Neuronal stem cell (in vitro differentiated cells): ENCODE data around the gene TEX12.
"Not testable (repeated sequence)": the region's sequence is repeated elsewhere in the genome, so short reads cannot be mapped to it uniquely, and the experiment has no call there.

ENCODE experiments used
- DNase-seq: peaks from one replicate; pipeline ENCODE4 v3.0.0-alpha.2; 2013; ENCODE audit warnings: low spot score
- H2AFZ ChIP-seq: one replicate; pipeline ENCODE4 v1.6.1; 2013; ENCODE audit warnings: mild to moderate bottlenecking, low read length, inconsistent platforms
- H2AK5ac ChIP-seq: 2 replicates; pipeline ENCODE4 v1.6.1; 2013; ENCODE audit warnings: low read depth, mild to moderate bottlenecking, inconsistent platforms, low read length, moderate library complexity, mixed read lengths
- H2BK120ac ChIP-seq: 2 replicates; pipeline ENCODE4 v1.6.1; 2013; ENCODE audit warnings: low read depth, mild to moderate bottlenecking, inconsistent platforms, low read length, moderate library complexity, mixed read lengths
- H2BK12ac ChIP-seq: one replicate; pipeline ENCODE4 v1.6.1; 2013; ENCODE audit warnings: low read length, inconsistent platforms
- H2BK15ac ChIP-seq: 2 replicates; pipeline ENCODE4 v1.6.1; 2013; ENCODE audit warnings: mild to moderate bottlenecking, low read length, inconsistent platforms, mixed read lengths
- H2BK5ac ChIP-seq: one replicate; pipeline ENCODE4 v1.6.1; 2013; ENCODE audit warnings: inconsistent platforms, mild to moderate bottlenecking, low read length, moderate library complexity
- H3K14ac ChIP-seq: one replicate; pipeline ENCODE4 v1.6.1; 2013; ENCODE audit warnings: low read length, inconsistent platforms
- H3K18ac ChIP-seq: 2 replicates; pipeline ENCODE4 v1.6.1; 2013; ENCODE audit warnings: low read length, inconsistent platforms
- H3K23ac ChIP-seq: 2 replicates; pipeline ENCODE4 v1.6.1; 2013; ENCODE audit warnings: low read depth, mild to moderate bottlenecking, mixed read lengths, low read length, inconsistent platforms; ENCODE audit not compliant: poor library complexity
- H3K27ac ChIP-seq: replicated peaks from 3 replicates; pipeline ENCODE4 v1.5.1; 2013; ENCODE audit warnings: low read length, inconsistent platforms
- H3K27me3 ChIP-seq, 3 experiments: 2 replicates each; pipeline ENCODE4 v1.6.1; 2013; ENCODE audit warnings: low read length in 3 of 3, mild to moderate bottlenecking in 2 of 3, inconsistent platforms in 1 of 3, low read depth in 1 of 3, mixed read lengths in 1 of 3, moderate library complexity in 1 of 3; ENCODE audit not compliant: control insufficient read depth in 3 of 3, insufficient read depth in 3 of 3
- H3K36me3 ChIP-seq, 2 donors: replicated peaks in 1 of 2; 2 replicates each; pipeline ENCODE4 v1.6.1; 2013; ENCODE audit warnings: low read length in 2 of 2; ENCODE audit not compliant: control insufficient read depth in 2 of 2, insufficient read depth in 2 of 2
- H3K4ac ChIP-seq: 2 replicates; pipeline ENCODE4 v1.6.1; 2013; ENCODE audit warnings: inconsistent platforms, mild to moderate bottlenecking, low read length, moderate library complexity
- H3K4me1 ChIP-seq, 2 donors: 1 replicate in 1 of 2; 2 replicates in 1 of 2; pipeline ENCODE4 v1.6.1; 2013; ENCODE audit warnings: low read length in 2 of 2, low read depth in 1 of 2; ENCODE audit not compliant: control insufficient read depth in 2 of 2, insufficient read depth in 1 of 2
- H3K4me2 ChIP-seq: one replicate; pipeline ENCODE4 v1.6.1; 2013; ENCODE audit warnings: mild to moderate bottlenecking, low read length, inconsistent platforms; ENCODE audit not compliant: insufficient read depth, poor library complexity, severe bottlenecking
- H3K4me3 ChIP-seq, 2 donors: 2 replicates each; pipeline ENCODE4 v1.5.1; 2013; ENCODE audit warnings: low read length in 2 of 2, mild to moderate bottlenecking in 2 of 2, inconsistent platforms in 1 of 2, moderate library complexity in 1 of 2
- H3K79me1 ChIP-seq: one replicate; pipeline ENCODE4 v1.6.1; 2013; ENCODE audit warnings: low read depth, mild to moderate bottlenecking, inconsistent platforms, low read length, moderate library complexity
- H3K9ac ChIP-seq: one replicate; pipeline ENCODE4 v1.6.1; 2013; ENCODE audit warnings: mild to moderate bottlenecking, low read depth, low read length, inconsistent platforms; ENCODE audit not compliant: poor library complexity
- H3K9me3 ChIP-seq, 2 donors: replicated peaks in 1 of 2; 2 replicates each; pipeline versions ENCODE3 to v1.6.1; 2013; ENCODE audit warnings: low read length in 2 of 2, mild to moderate bottlenecking in 2 of 2, inconsistent platforms in 1 of 2, low read depth in 1 of 2, mixed read lengths in 1 of 2, moderate library complexity in 1 of 2; ENCODE audit not compliant: control insufficient read depth in 2 of 2, insufficient read depth in 1 of 2
- H4K8ac ChIP-seq: one replicate; pipeline ENCODE4 v1.6.1; 2013; ENCODE audit warnings: low read depth, mild to moderate bottlenecking, inconsistent platforms, low read length, moderate library complexity
- H4K91ac ChIP-seq: one replicate; pipeline ENCODE4 v1.6.1; 2013; ENCODE audit warnings: low read length, low read depth, mild to moderate bottlenecking, inconsistent platforms; ENCODE audit not compliant: poor library complexity
- WGBS, 2 donors: extraction: QIAGEN DNeasy Blood & Tissue Kit; methylation state at CpG; one replicate each; pipeline ENCODE4 v1.1.7; 2013; ENCODE audit warnings: missing lambda C conversion rate in 2 of 2, mixed read lengths in 1 of 2; ENCODE audit not compliant: insufficient read length in 2 of 2, insufficient replicate concordance in 1 of 2; ENCODE audit errors: extremely low coverage in 2 of 2; 5-methylcytosine and 5-hydroxymethylcytosine counted together

TEX12 gene

GRCh38 chr11:112185883-112186282, 18.7 kb downstream of the TEX12 start:
- H4K8ac ChIP-seq = no peak overlapping the region
- H3K36me3 ChIP-seq = no peaks in the 10 kb centered on the region
- H2BK120ac ChIP-seq = no peak overlapping the region
- H2BK5ac ChIP-seq = no peak overlapping the region
- H3K9ac ChIP-seq = no peak overlapping the region
- no peak overlapping the region for H3K4me2 ChIP-seq
- no peak for DNase-seq
- H3K18ac ChIP-seq = no peak overlapping the region
- H3K27ac ChIP-seq = no peak overlapping the region
- no peak overlapping the region for H2AFZ ChIP-seq
- H3K79me1 ChIP-seq = no peaks in the 10 kb centered on the region
- H3K4ac ChIP-seq = no peak overlapping the region
- H2BK15ac ChIP-seq = no peak overlapping the region
- H2AK5ac ChIP-seq = no peak overlapping the region
- H3K14ac ChIP-seq = no peak overlapping the region
- no peak overlapping the region for H4K91ac ChIP-seq
- no peak overlapping the region for H3K23ac ChIP-seq
- no peaks in the 10 kb centered on the region for H3K27me3 ChIP-seq
- H2BK12ac ChIP-seq = no peak overlapping the region
- H3K4me1 ChIP-seq = no peaks in the 10 kb centered on the region
- H3K4me3 ChIP-seq = no peak overlapping the region
- no peaks in the 10 kb centered on the region for H3K9me3 ChIP-seq

GRCh38 chr11:112186304-112186703, 19.1 kb downstream of the TEX12 start:
- H2AFZ ChIP-seq = no peak overlapping the region
- H3K9ac ChIP-seq = no peak overlapping the region
- H3K36me3 ChIP-seq = no peaks in the 10 kb centered on the region
- no peak overlapping the region for H3K4me2 ChIP-seq
- no peaks in the 10 kb centered on the region for H3K27me3 ChIP-seq
- no peak overlapping the region for H3K27ac ChIP-seq
- no peak overlapping the region for H2AK5ac ChIP-seq
- no peak overlapping the region for H2BK120ac ChIP-seq
- H2BK5ac ChIP-seq = no peak overlapping the region
- DNase-seq = no peak
- no peak overlapping the region for H3K4ac ChIP-seq
- H3K4me3 ChIP-seq = no peak overlapping the region
- H3K14ac ChIP-seq = no peak overlapping the region
- no peak overlapping the region for H3K23ac ChIP-seq
- H3K79me1 ChIP-seq = no peaks in the 10 kb centered on the region
- no peak overlapping the region for H2BK15ac ChIP-seq
- H3K18ac ChIP-seq = no peak overlapping the region
- no peak overlapping the region for H4K8ac ChIP-seq
- H3K4me1 ChIP-seq = no peaks in the 10 kb centered on the region
- no peak overlapping the region for H2BK12ac ChIP-seq
- no peak overlapping the region for H4K91ac ChIP-seq
- H3K9me3 ChIP-seq = no peaks in the 10 kb centered on the region

- H2BK120ac ChIP-seq, H2BK12ac ChIP-seq, H3K23ac ChIP-seq, H3K4me1 ChIP-seq, H4K91ac ChIP-seq, H2BK5ac ChIP-seq, H4K8ac ChIP-seq, H2AK5ac ChIP-seq, H3K9me3 ChIP-seq, H3K4ac ChIP-seq, H3K14ac ChIP-seq, H3K79me1 ChIP-seq, H2BK15ac ChIP-seq, DNase-seq, H3K4me3 ChIP-seq, H3K27ac ChIP-seq, H3K36me3 ChIP-seq, H3K18ac ChIP-seq, H3K4me2 ChIP-seq, H3K27me3 ChIP-seq, H3K9ac ChIP-seq, H2AFZ ChIP-seq: not testable (repeated sequence)
- no CpG with 5 or more reads among the region's 11 CpGs for WGBS, 2 donors
These were observed 27.9 kb downstream of the TEX12 start for GRCh38 chr11:112195113-112195512.

GRCh38 chr11:112195951-112196351, 28.8 kb downstream of the TEX12 start:
- no peak overlapping the region for H2AK5ac ChIP-seq
- no peak overlapping the region for H3K27ac ChIP-seq
- no peaks in the 10 kb centered on the region for H3K4me1 ChIP-seq
- H4K8ac ChIP-seq = no peak overlapping the region
- no peak overlapping the region for H2BK12ac ChIP-seq
- H3K23ac ChIP-seq = no peak overlapping the region
- no peak overlapping the region for H4K91ac ChIP-seq
- no peaks in the 10 kb centered on the region for H3K9me3 ChIP-seq
- H3K4me2 ChIP-seq = no peak overlapping the region
- no peak overlapping the region for H2AFZ ChIP-seq
- H3K36me3 ChIP-seq = no peaks in the 10 kb centered on the region
- WGBS, 2 donors = no CpG with 5 or more reads among the region's 2 CpGs
- H2BK120ac ChIP-seq = no peak overlapping the region
- no peaks in the 10 kb centered on the region for H3K79me1 ChIP-seq
- H2BK15ac ChIP-seq = no peak overlapping the region
- H3K4me3 ChIP-seq = no peak overlapping the region
- H3K18ac ChIP-seq = no peak overlapping the region
- no peak overlapping the region for H3K14ac ChIP-seq
- no peak overlapping the region for H2BK5ac ChIP-seq
- no peak overlapping the region for H3K4ac ChIP-seq
- no peak overlapping the region for H3K9ac ChIP-seq
- H3K27me3 ChIP-seq = no peaks in the 10 kb centered on the region
- no peak for DNase-seq
